Lower leg skin (tissue), 3 donors: ENCODE measurements around the gene PRND.

ENCODE experiments used
- POLR2A ChIP-seq, 2 donors: fragments of 450-650 bp; IDR thresholded peaks; one replicate each; pipeline ENCODE4 v1.6.1; 2016 to 2017; ENCODE audit warnings: antibody characterized with exemption in 2 of 2, mild to moderate bottlenecking in 1 of 2, moderate library complexity in 1 of 2
- TF ChIP-seq, protein P1 (sequence below), 3 donors: fragments of 450-650 bp; IDR thresholded peaks; one replicate each; pipeline ENCODE4 v1.5.1; 2016; ENCODE audit warnings: antibody characterized with exemption in 3 of 3, mild to moderate bottlenecking in 3 of 3, moderate library complexity in 2 of 3

DNA sequence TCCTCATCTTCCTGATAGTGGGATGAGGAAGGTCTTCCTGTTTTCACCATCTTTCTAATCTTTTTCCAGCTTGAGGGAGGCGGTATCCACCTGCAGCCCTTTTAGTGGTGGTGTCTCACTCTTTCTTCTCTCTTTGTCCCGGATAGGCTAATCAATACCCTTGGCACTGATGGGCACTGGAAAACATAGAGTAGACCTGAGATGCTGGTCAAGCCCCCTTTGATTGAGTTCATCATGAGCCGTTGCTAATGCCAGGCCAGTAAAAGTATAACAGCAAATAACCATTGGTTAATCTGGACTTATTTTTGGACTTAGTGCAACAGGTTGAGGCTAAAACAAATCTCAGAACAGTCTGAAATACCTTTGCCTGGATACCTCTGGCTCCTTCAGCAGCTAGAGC lies 21.8 kb upstream of the PRND start:
- TF ChIP-seq, protein P1, sequence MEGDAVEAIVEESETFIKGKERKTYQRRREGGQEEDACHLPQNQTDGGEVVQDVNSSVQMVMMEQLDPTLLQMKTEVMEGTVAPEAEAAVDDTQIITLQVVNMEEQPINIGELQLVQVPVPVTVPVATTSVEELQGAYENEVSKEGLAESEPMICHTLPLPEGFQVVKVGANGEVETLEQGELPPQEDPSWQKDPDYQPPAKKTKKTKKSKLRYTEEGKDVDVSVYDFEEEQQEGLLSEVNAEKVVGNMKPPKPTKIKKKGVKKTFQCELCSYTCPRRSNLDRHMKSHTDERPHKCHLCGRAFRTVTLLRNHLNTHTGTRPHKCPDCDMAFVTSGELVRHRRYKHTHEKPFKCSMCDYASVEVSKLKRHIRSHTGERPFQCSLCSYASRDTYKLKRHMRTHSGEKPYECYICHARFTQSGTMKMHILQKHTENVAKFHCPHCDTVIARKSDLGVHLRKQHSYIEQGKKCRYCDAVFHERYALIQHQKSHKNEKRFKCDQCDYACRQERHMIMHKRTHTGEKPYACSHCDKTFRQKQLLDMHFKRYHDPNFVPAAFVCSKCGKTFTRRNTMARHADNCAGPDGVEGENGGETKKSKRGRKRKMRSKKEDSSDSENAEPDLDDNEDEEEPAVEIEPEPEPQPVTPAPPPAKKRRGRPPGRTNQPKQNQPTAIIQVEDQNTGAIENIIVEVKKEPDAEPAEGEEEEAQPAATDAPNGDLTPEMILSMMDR (IDR thresholded peaks at IDR 0.05), result no peak
- TF ChIP-seq POLR2A (IDR thresholded peaks at IDR 0.05), result no peak
